ENCODE data around the gene SMTN.

DNA sequence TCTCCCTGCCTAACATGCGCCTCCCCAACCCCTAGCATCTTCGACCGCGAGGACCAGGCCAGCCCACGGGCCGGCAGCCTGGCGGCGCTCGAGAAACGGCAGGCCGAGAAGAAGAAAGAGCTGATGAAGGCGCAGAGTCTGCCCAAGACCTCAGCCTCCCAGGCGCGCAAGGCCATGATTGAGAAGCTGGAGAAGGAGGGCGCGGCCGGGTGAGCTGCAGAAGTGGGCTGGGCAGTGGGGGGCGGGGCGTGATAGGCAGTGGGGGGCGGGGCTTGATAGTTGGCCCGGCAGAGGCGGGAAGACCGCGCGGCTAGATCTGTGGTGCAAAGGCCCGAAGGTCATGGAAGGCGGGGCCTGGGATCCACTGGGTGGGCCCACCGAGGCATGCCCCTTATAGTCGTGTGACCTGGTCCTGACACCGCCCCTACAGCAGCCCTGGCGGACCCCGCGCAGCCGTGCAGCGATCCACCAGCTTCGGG lies 17.6 kb downstream of the SMTN start:
- TF ChIP-seq POLR2AphosphoS5 (IDR thresholded peaks at IDR 0.05) = peak; percentile 73 to 78 (median 75)
- TF ChIP-seq POLR2A (IDR thresholded peaks at IDR 0.05) = no peak
- TF ChIP-seq, protein P1, sequence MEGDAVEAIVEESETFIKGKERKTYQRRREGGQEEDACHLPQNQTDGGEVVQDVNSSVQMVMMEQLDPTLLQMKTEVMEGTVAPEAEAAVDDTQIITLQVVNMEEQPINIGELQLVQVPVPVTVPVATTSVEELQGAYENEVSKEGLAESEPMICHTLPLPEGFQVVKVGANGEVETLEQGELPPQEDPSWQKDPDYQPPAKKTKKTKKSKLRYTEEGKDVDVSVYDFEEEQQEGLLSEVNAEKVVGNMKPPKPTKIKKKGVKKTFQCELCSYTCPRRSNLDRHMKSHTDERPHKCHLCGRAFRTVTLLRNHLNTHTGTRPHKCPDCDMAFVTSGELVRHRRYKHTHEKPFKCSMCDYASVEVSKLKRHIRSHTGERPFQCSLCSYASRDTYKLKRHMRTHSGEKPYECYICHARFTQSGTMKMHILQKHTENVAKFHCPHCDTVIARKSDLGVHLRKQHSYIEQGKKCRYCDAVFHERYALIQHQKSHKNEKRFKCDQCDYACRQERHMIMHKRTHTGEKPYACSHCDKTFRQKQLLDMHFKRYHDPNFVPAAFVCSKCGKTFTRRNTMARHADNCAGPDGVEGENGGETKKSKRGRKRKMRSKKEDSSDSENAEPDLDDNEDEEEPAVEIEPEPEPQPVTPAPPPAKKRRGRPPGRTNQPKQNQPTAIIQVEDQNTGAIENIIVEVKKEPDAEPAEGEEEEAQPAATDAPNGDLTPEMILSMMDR (IDR thresholded peaks at IDR 0.05) = no peak
- TF ChIP-seq EP300 (IDR thresholded peaks at IDR 0.05) = no peak
